Amygdala (tissue), 56 donors: ENCODE data around the gene SUCLG2.
"Not testable (repeated sequence)": the region's sequence is repeated elsewhere in the genome, so short reads cannot be mapped to it uniquely, and the experiment has no call there.

Experiments
- DNase-seq, 56 donors: peaks; one replicate each; lab custom pipeline; 2025; lab: John Stamatoyannopoulos, UW

Gene SUCLG2

DNA sequence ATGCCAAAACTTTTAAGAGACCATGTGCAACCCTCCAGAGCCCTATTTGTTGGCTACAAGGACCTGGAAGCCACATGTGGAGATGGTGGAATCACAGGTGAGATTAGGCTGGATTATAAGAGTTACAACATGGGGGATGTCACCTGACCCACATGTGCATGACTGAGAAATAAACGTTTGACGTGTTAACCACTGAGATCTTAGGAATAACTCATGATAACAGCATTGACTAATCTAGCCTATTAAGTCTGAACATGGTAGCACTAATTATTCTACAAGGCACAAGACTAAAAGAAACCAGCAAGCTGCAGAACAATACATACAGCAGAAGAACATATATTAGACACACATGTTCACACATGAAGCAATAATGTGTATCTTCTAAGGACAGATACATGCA, 38.4 kb downstream of the SUCLG2 start:
- DNase-seq: no peak

- DNase-seq: no peak
Measured at GRCh38 chr3:67614195-67614594, 40.2 kb downstream of the SUCLG2 start.

- no peak for DNase-seq
Measured at GRCh38 chr3:67610458-67610857, 44.0 kb downstream of the SUCLG2 start.

DNA sequence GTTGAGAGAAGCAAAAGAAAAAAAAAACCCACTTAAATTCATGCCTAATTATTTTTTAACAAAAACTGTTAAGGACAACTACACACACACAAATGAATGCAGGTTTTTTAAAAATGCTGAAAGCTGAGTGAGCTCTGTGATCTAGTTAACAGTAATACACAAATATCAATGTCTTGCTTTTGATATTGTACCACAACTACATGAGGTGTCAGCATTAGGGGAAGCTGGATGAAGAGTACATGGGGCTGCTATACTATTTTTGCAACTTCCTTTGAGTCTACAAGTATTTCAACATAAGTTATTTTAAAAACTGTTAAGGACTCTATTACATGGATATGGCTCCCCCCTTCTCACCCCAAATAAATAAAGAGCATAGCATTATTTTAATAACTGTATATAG, 44.7 kb downstream of the SUCLG2 start:
- DNase-seq: no peak

DNA sequence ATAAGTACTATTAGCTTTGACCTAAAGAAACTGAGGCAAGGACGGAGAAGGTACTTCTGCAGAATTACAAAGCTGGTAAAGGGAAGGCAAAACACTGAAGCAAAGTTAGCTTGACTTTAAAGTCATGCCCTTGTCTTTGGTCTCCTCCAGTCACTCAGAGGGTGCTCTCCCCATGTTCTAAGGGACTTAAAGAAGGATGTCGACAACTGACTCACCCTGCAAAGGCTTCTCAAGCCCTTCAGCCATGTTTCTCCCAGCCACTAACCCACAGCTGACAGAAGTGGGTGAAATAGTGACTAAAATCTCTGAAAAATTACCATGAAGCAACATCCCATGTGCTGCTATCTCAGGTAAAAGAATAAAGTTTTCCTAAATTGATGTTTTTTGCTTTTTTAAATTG, 46.4 kb downstream of the SUCLG2 start:
- DNase-seq: no peak

DNA sequence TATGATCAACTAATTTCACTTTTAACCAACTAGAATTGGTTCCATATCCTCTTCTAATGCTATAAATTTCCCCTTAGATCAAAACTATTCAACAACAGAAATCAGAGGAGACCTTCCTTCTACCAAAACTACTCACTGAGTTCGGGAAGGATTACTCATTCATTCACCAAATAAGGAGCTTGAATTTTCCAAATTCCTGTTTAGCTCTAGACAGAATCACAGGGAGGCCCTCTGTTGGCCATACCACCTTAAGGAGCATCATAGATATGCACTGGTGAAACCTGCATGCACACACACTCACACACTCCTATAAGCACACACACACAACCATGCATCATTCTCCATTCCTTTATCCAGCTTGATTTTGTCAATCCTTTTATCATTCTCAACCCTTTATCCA, 49.0 kb downstream of the SUCLG2 start:
- DNase-seq: no peak

DNA sequence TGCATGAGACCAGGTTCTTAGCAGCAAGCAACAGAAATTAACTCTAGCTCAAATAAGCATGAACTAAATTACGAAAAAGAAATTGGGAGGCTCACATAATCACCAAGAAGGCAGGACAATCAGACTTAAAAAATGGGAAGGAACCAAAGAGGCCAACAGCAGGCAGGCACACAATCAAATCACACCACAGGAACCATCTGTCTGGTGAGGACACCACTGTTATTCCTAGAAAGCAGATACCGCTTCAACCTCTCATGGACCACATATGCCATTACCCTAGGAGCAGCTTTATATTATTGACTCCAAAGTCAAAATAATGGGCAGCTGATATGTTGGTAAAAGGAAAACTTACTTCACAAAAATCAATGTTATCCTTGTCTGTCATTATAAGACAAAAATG, 51.6 kb downstream of the SUCLG2 start:
- DNase-seq: no peak

DNA sequence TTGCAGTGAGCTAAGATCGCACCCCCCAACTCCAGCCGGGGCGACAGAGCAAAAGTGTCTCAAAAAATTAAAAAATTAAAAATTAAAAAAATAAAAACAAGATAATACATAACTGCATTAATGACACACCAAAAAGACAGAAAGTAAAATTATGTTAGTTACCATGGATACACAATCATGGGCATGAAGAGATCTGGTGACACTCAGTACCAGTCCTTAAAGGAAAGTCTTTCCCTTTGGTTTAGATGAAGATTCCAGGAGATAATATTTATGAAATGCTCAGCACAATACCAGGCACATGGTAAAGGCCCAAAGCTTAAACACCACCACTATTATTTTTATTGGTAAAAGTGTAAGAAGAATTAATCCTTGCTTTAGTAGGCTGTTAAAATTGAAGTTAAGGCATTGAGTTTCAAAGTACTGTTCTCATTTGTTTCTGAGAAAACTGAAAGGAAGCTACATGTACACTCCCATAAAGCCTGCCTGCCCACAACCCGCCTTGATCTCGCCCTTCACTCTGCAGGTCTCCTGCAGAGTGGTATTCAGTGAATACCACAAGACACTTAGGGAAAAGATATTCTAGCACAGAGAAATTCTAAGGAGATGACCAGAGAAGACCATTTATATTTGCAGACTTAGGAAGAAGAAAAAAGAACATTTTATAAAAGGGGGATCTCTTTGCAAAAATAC, 52.3 kb downstream of the SUCLG2 start:
- no peak for DNase-seq

DNA sequence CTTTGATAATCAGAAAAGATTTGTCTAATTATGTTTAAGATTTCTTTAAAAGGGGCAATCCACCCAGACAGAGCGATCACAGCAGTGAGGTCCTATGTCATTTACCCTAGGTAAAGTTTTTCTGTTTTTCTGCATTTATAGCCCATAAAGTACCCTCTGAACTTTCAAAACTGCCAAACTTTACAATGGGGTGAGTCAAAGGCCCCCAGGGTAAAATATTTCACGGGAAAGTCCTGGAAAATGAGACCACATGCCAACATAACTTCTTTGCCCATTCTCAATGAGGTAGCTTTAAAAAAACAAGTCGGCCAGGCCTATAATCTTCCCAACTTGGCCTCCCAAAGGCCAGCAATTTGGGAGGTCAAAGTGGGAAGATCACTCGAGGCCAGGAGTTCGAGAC, 53.0 kb downstream of the SUCLG2 start:
- DNase-seq: no peak

DNA sequence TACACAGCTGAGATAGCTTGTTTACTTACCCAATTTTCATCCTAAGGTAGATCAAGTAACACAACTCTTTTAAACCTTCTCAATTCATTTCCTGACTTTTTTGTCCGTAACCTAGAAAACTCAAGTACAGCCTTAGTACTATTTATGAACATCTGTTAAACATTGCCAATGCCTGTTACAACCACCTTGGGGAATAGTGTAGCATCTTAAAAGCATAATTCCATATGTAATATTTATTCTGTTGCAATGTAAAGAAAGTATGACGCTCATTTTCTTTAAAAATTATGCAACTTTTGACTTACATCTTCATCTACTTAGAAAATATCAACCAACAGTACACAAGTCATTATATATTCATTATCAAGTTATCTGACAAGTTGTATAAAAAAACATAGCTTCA, 54.6 kb downstream of the SUCLG2 start:
- no peak for DNase-seq

- no peak for DNase-seq
Measured at GRCh38 chr3:67598814-67599556, 55.4 kb downstream of the SUCLG2 start.

GRCh38 chr3:67595424-67595823, 59.0 kb downstream of the SUCLG2 start:
- no peak for DNase-seq

DNA sequence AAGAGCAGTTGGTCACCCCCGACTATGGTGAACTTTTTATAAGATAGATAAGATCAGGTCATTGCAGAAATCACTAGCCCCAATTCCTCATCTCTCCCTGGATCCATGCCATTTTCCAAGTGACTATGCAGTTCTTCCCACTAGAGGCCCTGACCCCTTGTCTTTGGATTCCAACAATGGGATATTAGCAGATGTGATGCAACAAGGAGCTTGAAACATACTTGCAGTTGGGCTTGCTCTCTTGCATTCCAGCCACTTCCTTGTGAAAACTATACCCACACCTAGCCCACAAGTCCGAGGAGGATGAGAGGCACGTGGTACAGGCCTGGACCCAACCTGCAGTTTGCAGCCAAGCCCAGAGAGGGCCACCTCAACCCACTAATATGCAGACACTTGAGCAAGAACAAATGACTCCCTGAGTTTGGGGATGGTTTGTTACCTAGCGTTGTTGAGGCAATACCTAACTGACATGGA, 60.6 kb downstream of the SUCLG2 start:
- DNase-seq: no peak

DNA sequence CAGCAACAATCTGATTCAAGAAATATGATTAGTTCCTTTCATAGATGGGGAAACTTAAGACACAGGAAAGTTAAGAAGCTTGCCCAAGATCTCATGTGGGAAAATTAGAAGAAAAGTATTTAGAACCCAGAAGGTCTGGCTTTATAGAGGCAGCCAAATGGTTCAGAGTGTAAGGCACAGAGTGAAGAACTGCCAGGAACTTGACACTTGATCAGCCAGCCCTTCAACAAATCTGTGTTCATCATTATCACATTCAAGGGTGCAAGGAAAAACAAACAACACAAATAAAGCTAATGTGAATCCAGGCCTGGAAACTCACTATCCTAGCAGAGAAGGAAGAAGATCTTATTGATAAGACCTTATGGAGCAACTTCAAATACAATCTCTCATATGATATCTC, 62.4 kb downstream of the SUCLG2 start:
- no peak for DNase-seq

DNA sequence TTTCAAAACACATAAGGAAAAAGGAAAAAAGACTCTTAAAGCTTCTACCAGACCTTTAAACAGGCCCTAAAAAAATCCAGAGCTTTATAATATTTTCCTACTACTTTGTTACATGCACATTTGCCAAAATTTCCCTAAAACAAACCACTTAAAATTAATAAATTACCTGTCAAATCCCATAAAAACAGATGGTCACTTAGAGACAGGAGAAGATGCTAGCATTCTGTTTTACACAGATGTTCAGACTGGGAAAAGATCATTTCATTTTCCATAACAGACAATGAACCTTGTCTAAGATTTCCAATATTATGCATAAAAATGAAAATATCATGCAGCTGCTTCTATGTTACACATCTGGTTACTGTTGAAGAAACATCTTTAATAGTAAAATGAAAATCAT, 66.6 kb downstream of the SUCLG2 start:
- no peak for DNase-seq

DNA sequence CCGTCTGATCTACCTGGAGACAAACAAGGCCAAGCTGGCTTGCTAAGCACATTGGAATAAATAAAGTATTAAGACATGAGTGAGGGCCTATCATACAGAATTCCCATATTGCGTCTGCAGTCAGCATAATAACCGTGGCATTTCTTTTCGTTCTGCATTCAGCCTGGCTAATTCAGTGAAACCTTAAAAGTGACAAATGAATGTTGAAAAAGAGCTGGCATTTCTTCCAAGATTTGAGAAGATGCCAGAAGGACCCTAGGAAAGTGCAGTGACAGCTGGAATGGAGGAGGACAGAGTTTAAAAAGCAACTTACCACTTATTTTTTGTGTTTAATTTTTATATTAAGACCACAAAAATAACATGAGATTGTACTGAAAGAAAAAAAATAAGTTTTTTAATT, 67.1 kb downstream of the SUCLG2 start:
- no peak for DNase-seq

GRCh38 chr3:67584608-67585007, 69.8 kb downstream of the SUCLG2 start:
- not testable (repeated sequence) for DNase-seq

GRCh38 chr3:67580430-67581000, 73.9 kb downstream of the SUCLG2 start:
- no peak for DNase-seq

DNA sequence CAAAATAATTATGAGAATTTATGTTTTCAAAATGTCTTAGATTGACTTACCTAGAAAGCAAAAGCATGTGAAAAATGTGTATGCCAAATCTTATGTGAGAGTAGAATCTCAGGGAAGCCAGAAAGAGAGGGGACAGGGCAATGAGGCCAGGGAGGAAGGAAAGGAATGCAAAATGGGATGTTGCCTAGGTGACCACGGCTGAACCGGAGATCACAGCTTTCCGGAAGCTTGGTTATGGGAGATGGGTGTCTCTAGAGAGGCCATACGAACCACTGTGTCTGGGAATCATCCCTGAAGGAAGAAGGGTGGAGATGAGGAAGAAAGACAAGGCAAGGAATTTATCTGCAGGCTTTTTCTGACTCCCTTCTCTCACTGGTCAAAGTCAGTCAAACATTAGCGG, 76.0 kb downstream of the SUCLG2 start:
- DNase-seq: no peak

GRCh38 chr3:67576441-67576840, 78.0 kb downstream of the SUCLG2 start:
- DNase-seq: no peak

DNA sequence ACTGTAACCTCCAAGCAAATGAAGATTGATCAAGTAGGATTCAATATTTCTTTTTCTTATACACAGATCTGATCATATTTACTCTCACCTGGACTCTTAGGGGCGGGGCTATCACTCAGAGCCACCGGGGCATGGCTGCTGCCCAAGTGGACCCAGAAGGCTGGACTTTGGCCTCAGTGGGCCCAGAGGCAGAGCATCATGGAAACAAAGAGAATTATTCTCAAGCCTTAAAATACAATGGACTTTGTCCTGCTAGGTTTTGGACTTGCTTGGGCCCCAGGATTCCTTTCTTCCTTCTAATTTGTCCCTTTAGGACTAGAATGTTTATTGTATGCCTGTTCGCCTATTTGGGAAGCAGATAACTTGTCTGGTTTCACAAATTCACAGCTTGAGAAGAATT, 85.1 kb downstream of the SUCLG2 start:
- DNase-seq: no peak

- no peak for DNase-seq
Measured at GRCh38 chr3:67567893-67568292, 86.5 kb downstream of the SUCLG2 start.
